Stimulated activated naive B cell treated with anti-CD40 and anti-IgM and Interleukin-4, amounts not matched to agents 10 μg/mL and 1 μg/mL and 100 μg/mL, for 72 hours (primary cell): ENCODE measurements around the gene ZP2.

Experiments used
- ATAC-seq, 2 donors: fragments of 150-1000 bp; cut with Tn5 transposase; replicated peaks; 2 replicates each; pipeline ENCODE4 v1.10.0; 2021; ENCODE audit warnings: moderate library complexity in 1 of 2
- DNase-seq: peaks from one replicate; pipeline ENCODE4 v3.0.0; 2021
- H3K27ac Mint-ChIP-seq: one replicate; pipeline ENCODE4 v1.8.0; 2022; ENCODE audit warnings: mild to moderate bottlenecking, mixed read lengths
- H3K27me3 Mint-ChIP-seq, 2 donors: one replicate each; pipeline ENCODE4 v1.8.0; 2022; ENCODE audit warnings: mixed read lengths in 2 of 2
- H3K36me3 Mint-ChIP-seq, 2 donors: one replicate each; pipeline ENCODE4 v1.8.0; 2022; ENCODE audit warnings: mixed read lengths in 2 of 2, mild to moderate bottlenecking in 1 of 2
- H3K4me1 Mint-ChIP-seq, 2 donors: one replicate each; pipeline ENCODE4 v1.8.0; 2022; ENCODE audit warnings: mixed read lengths in 2 of 2, mild to moderate bottlenecking in 1 of 2
- H3K4me3 Mint-ChIP-seq, 2 donors: one replicate each; pipeline ENCODE4 v1.8.0; 2022; ENCODE audit warnings: mild to moderate bottlenecking in 2 of 2, mixed read lengths in 2 of 2, moderate library complexity in 1 of 2
- H3K9me3 Mint-ChIP-seq, 2 donors: one replicate each; pipeline ENCODE4 v1.8.0; 2022; ENCODE audit warnings: mixed read lengths in 2 of 2, mild to moderate bottlenecking in 1 of 2

Gene ZP2

GRCh38 chr16:21227866-21228265, 16.5 kb upstream of the ZP2 start:
- ATAC-seq: no peak

GRCh38 chr16:21226749-21227148, 15.4 kb upstream of the ZP2 start:
- Mint-ChIP-seq H3K27ac (no peak overlapping the region), H3K27me3 (peaks cover 39 to 56% of the 10 kb centered on the region in 2 donors), H3K36me3 (no peaks in the 10 kb centered on the region), H3K4me3 (no peak overlapping the region), H3K4me1 (peaks cover 0 to 7% of the 10 kb centered on the region in 2 donors), H3K9me3 (no peaks in the 10 kb centered on the region)
- ATAC-seq: no peak
- DNase-seq: no peak

More at GRCh38 chr16:21227866-21228265, 16.5 kb upstream of the ZP2 start:
- peaks cover 0 to 4% of the 10 kb centered on the region in 2 donors for H3K4me1 Mint-ChIP-seq
- peaks cover 38 to 53% of the 10 kb centered on the region in 2 donors for H3K27me3 Mint-ChIP-seq
- no peaks in the 10 kb centered on the region for H3K36me3 Mint-ChIP-seq
- no peak overlapping the region for H3K27ac Mint-ChIP-seq
- no peaks in the 10 kb centered on the region for H3K9me3 Mint-ChIP-seq
- DNase-seq: no peak
- H3K4me3 Mint-ChIP-seq: no peak overlapping the region

DNA sequence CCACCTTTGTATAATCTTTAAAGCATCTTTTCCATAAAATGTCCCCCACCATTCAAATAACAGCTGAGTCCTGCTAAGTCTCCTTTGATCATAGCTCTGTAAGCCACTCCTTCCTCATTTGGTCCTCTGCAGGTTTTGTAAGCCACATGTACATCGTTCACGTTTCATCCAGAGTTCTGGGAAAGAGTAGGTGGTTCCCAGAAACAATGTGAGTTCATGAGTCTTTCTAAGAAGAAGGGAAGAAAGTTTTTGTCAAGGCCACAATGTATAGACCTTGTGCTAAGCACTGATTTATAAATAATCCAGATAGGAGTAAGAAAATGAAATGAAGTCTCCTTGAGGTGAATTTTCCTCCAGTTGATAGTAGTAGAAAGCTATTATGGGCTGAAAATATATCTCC, 13.4 kb upstream of the ZP2 start:
- Mint-ChIP-seq H3K27me3 (peaks cover 46 to 67% of the 10 kb centered on the region in 2 donors), H3K27ac (no peak overlapping the region), H3K9me3 (no peaks in the 10 kb centered on the region), H3K4me3 (no peak overlapping the region), H3K36me3 (no peaks in the 10 kb centered on the region), H3K4me1 (peaks cover 0 to 7% of the 10 kb centered on the region in 2 donors)
- no peak for DNase-seq
- ATAC-seq: peak in 1 of 2 donors; percentile 34

- H3K4me3 Mint-ChIP-seq: no peak overlapping the region
- peaks cover 40 to 59% of the 10 kb centered on the region in 2 donors for H3K27me3 Mint-ChIP-seq
- peaks cover 0 to 7% of the 10 kb centered on the region in 2 donors for H3K4me1 Mint-ChIP-seq
- H3K9me3 Mint-ChIP-seq: no peaks in the 10 kb centered on the region
- no peak overlapping the region for H3K27ac Mint-ChIP-seq
- DNase-seq: no peak
- H3K36me3 Mint-ChIP-seq: no peaks in the 10 kb centered on the region
- ATAC-seq: no peak
Measured at GRCh38 chr16:21223787-21224186, 12.4 kb upstream of the ZP2 start.

GRCh38 chr16:21222495-21223337, 11.3 kb upstream of the ZP2 start:
- peaks cover 0 to 7% of the 10 kb centered on the region in 2 donors for H3K4me1 Mint-ChIP-seq
- H3K4me3 Mint-ChIP-seq: no peak overlapping the region
- no peaks in the 10 kb centered on the region for H3K9me3 Mint-ChIP-seq
- H3K27ac Mint-ChIP-seq: no peak overlapping the region
- no peaks in the 10 kb centered on the region for H3K36me3 Mint-ChIP-seq
- ATAC-seq (no peak), DNase-seq (no peak)
- H3K27me3 Mint-ChIP-seq: peaks cover 33 to 54% of the 10 kb centered on the region in 2 donors

DNA sequence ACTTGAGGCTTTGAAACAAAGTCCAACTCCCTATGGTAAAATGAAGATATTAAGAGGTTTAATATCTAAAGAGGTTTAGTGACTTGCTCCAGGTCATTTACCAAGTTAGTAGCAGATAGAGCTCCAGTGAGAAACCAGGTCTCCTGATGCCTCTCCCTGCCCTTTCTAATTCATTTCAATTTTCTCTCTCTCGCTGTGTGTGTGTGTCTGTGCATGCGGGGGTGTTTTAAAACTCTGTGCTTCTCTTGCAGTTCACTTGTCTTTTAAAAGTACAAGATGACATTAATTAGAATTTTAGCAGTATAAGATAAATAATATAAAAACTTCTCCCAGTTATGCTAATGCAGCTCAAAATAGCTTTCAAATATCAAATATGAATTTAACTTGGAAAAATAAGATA, 8.2 kb upstream of the ZP2 start:
- H3K27ac Mint-ChIP-seq: no peak overlapping the region
- DNase-seq (no peak), ATAC-seq (no peak)
- no peak overlapping the region for H3K4me3 Mint-ChIP-seq
- H3K9me3 Mint-ChIP-seq: no peaks in the 10 kb centered on the region
- peaks cover 0 to 5% of the 10 kb centered on the region in 2 donors for H3K4me1 Mint-ChIP-seq
- H3K27me3 Mint-ChIP-seq: peaks cover 30 to 57% of the 10 kb centered on the region in 2 donors
- H3K36me3 Mint-ChIP-seq: no peaks in the 10 kb centered on the region

DNA sequence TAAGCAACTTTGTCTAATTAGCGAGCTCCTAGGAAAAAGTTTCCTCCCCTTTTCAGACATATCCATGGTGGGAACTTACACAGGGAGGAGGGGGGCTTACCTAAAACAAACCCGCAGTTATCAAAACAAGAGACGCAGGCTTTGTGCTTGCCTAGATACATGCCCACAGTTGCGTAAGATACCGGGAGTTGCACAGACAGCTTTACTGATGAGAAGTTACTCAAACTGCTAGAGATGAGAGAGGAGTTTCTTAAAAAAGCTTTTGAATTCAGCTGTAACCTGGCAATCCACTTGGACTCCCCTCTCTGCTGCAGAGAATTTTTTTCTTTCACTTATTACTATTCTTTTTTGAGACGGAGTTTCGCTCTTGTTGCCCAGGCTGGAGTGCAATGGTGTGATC, 6.8 kb upstream of the ZP2 start:
- H3K4me1 Mint-ChIP-seq: peaks cover 0 to 5% of the 10 kb centered on the region in 2 donors
- H3K27ac Mint-ChIP-seq: no peak overlapping the region
- no peak for DNase-seq
- no peak overlapping the region for H3K4me3 Mint-ChIP-seq
- H3K9me3 Mint-ChIP-seq: no peaks in the 10 kb centered on the region
- peaks cover 31 to 56% of the 10 kb centered on the region in 2 donors for H3K27me3 Mint-ChIP-seq
- H3K36me3 Mint-ChIP-seq: no peaks in the 10 kb centered on the region
- no peak for ATAC-seq

DNA sequence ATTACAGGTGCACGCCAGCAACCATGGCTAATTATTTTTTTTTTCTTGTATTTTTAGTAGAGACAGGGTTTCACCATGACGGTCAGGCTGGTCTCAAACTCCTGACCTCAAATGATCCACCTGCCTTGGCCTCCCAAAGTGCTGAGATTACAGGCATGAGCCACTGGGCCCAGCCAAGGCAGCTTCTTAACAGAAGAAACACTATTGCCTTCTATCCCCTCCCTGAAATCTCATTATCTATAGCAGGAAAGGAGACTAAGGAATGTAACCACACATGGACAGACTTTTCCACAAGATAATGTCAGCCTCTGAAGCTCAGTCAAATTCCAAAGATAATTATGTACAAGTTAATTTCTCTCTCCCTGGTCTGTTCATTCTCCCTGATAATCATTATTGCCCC, 5.7 kb upstream of the ZP2 start:
- H3K9me3 Mint-ChIP-seq: no peaks in the 10 kb centered on the region
- no peaks in the 10 kb centered on the region for H3K4me1 Mint-ChIP-seq
- DNase-seq (no peak), ATAC-seq (no peak)
- no peaks in the 10 kb centered on the region for H3K36me3 Mint-ChIP-seq
- H3K27ac Mint-ChIP-seq: no peak overlapping the region
- peaks cover 27 to 51% of the 10 kb centered on the region in 2 donors for H3K27me3 Mint-ChIP-seq
- H3K4me3 Mint-ChIP-seq: no peak overlapping the region

DNA sequence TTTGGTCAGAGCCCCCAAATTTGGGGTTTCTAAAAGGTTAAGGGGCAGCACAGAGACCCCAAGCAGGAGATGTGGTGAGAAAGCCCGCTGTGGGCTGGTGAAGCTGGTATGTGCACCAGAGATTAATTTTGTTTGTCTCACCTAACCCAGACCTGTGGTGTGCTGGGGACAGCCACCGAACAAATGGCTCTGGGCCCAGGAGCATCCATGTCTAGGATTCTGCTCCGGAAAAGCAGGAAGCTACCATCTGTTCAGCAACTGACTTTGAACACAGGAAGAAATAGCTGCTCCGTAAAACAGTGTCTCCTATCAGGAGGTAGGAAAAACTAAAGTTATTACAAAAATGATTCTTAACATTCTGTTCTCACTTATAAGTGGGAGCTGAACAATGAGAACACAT, 2.7 kb upstream of the ZP2 start:
- DNase-seq: no peak

GRCh38 chr16:21208446-21209230, 2.7 kb downstream of the ZP2 start:
- Mint-ChIP-seq H3K27ac (no peak overlapping the region), H3K4me3 (no peak overlapping the region), H3K9me3 (no peaks in the 10 kb centered on the region), H3K27me3 (peaks cover 22 to 36% of the 10 kb centered on the region in 2 donors), H3K4me1 (no peaks in the 10 kb centered on the region), H3K36me3 (no peaks in the 10 kb centered on the region)
- no peak for ATAC-seq
- DNase-seq: no peak

More for the DNA sequence above, 2.7 kb upstream of the ZP2 start:
- no peaks in the 10 kb centered on the region for H3K9me3 Mint-ChIP-seq
- peaks cover 25 to 52% of the 10 kb centered on the region in 2 donors for H3K27me3 Mint-ChIP-seq
- no peak for ATAC-seq
- H3K4me1 Mint-ChIP-seq: no peaks in the 10 kb centered on the region
- H3K36me3 Mint-ChIP-seq: no peaks in the 10 kb centered on the region
- H3K4me3 Mint-ChIP-seq: no peak overlapping the region
- H3K27ac Mint-ChIP-seq: no peak overlapping the region

DNA sequence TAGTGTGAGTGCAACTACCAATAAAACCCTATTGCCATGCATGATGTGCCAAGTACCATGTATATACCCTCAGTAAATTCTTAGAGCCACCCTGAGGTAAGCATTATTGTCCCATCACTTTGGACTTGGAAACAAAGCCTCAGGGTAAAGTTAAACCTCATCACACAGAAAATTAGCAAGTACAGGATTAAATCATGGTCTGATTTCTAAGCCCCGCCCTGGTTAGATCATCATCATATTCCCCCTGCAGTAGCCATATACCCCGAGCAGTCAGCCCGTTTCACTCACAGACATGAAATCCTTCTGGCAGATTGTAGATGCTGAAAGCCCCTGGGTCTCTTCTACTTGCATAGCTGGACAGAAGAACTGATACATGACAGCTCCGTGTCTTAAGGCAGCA, 4.8 kb downstream of the ZP2 start:
- peaks cover 18 to 41% of the 10 kb centered on the region in 2 donors for H3K27me3 Mint-ChIP-seq
- H3K4me3 Mint-ChIP-seq: no peak overlapping the region
- DNase-seq (no peak), ATAC-seq (no peak)
- H3K9me3 Mint-ChIP-seq: no peaks in the 10 kb centered on the region
- H3K36me3 Mint-ChIP-seq: no peaks in the 10 kb centered on the region
- no peak overlapping the region for H3K27ac Mint-ChIP-seq
- H3K4me1 Mint-ChIP-seq: no peaks in the 10 kb centered on the region

DNA sequence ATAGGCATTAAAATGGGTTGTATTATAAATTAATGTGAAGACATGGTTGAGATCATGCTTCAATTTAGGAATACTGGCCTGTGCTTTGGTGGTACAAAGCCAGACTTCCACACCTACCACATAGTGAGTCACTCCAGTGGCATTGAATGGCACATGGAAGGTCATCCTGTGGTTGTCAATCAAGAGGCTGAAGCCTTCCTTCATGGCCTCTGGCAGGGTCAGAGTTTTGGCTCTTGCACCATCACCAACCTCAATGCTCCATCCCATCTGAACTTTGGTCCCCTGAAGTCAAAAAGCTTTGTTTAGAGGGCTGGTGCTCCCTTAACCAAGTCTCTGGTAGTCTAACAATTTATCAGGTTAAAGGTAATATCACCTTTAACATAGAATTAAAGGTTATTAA, 6.1 kb downstream of the ZP2 start:
- no peak for DNase-seq
- H3K27ac Mint-ChIP-seq: no peak overlapping the region

DNA sequence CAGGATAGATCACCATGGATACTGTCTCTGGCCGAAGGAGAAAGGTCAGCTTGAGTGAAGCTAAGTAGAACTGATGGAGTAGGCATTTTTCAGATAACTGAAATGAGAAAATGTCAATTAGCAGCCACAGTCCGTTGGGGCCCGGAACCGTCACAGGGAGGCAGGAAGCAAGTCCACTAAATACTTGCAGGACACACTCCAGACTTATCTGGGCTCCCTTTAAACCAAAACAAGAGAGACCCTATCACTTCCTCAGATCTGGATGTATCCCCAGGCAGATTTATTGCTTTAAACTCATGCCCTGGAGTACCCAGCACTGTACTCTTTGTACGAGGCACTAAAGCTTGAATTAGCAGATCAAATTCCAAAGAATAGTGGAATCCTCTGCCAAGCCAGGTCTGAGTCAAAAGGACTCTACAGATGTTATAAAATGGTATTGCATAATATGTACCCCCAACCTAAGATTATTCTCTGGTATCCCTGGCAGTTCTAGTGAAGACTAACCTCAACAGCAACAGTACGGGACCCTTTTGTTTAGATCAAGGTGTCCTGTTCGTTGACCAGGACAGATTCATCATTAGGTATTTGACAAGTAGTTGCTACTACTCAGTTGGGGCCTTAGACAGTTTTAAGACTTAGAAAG, 8.1 kb downstream of the ZP2 start:
- Mint-ChIP-seq H3K27me3 (peaks cover 21 to 38% of the 10 kb centered on the region in 2 donors), H3K27ac (no peak overlapping the region), H3K36me3 (no peaks in the 10 kb centered on the region), H3K4me3 (no peak overlapping the region), H3K4me1 (no peaks in the 10 kb centered on the region), H3K9me3 (no peaks in the 10 kb centered on the region)
- DNase-seq (no peak), ATAC-seq (no peak)

More for the DNA sequence above, 6.1 kb downstream of the ZP2 start:
- Mint-ChIP-seq H3K4me1 (no peaks in the 10 kb centered on the region), H3K36me3 (no peaks in the 10 kb centered on the region), H3K9me3 (no peaks in the 10 kb centered on the region), H3K4me3 (no peak overlapping the region), H3K27me3 (peaks cover 19 to 43% of the 10 kb centered on the region in 2 donors)
- ATAC-seq: no peak

- H3K36me3 Mint-ChIP-seq: no peaks in the 10 kb centered on the region
- H3K27me3 Mint-ChIP-seq: peaks cover 17 to 38% of the 10 kb centered on the region in 2 donors
- DNase-seq (no peak), ATAC-seq (no peak)
- no peaks in the 10 kb centered on the region for H3K9me3 Mint-ChIP-seq
- H3K27ac Mint-ChIP-seq: no peak overlapping the region
- peaks cover 8 to 20% of the 10 kb centered on the region in 2 donors for H3K4me1 Mint-ChIP-seq
- no peak overlapping the region for H3K4me3 Mint-ChIP-seq
Measured at GRCh38 chr16:21199607-21200218, 11.7 kb downstream of the ZP2 start.
